GM19463 (cell line): ENCODE data around the gene NKRF.
"Not testable (repeated sequence)": the region's sequence is repeated elsewhere in the genome, so short reads cannot be mapped to it uniquely, and the experiment has no call there.

ENCODE experiments used
- ATAC-seq: cut with Tn5 transposase; IDR thresholded peaks from one replicate; pipeline ENCODE4 v1.9.1; 2021; ENCODE audit warnings: mild to moderate bottlenecking, moderate library complexity; ENCODE audit not compliant: unreplicated experiment

NKRF gene

GRCh38 chrX:119606280-119607017, at the start of gene NKRF:
TSS of gene NKRF (minus strand) at chrX:119606424.
- peak; percentile 78 for ATAC-seq

DNA sequence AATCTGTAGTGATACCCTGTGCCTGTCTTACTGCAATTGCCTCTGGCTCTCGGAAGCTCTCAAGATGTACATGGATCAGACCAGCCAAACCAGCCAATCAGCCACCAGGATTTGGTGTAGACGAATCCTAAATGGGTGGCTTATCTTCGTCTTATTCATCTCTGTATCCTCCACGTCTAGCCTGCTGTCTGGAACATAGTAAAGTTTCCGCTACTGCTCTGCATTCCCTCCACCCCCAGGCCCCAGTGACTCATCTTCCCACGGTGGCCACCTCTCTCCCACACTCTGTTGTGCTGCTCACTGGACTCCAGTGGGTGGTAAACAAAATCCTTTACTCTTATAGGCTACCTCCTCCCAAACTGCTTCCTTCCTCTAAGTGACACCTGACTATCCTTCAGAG, 48.9 kb upstream of the NKRF start:
- peak; percentile 69 for ATAC-seq

DNA sequence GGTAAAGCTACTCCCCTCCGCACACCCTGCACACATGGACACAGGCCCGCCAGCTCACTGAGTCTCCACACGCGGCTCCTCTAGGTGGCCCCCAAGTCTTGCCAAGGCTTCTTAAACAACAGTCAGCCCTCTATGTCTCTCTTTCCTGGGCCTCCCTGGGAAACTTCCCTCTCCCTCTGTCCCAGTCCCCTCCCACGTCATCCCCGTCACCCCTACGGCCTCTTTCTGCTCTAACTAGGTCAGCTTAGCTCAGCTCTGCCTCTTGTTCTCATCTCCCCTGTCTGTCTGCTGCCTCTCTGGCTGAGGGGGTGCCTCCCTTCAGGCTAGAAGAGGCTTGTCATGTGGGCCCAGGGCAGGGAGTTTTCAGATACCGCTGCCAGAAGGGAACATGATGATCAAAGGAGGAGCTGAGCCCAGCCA, 47.9 kb upstream of the NKRF start:
- ATAC-seq, result no peak

- peak; percentile 13 for ATAC-seq
These were observed 42.2 kb upstream of the NKRF start for GRCh38 chrX:119648421-119648775.

DNA sequence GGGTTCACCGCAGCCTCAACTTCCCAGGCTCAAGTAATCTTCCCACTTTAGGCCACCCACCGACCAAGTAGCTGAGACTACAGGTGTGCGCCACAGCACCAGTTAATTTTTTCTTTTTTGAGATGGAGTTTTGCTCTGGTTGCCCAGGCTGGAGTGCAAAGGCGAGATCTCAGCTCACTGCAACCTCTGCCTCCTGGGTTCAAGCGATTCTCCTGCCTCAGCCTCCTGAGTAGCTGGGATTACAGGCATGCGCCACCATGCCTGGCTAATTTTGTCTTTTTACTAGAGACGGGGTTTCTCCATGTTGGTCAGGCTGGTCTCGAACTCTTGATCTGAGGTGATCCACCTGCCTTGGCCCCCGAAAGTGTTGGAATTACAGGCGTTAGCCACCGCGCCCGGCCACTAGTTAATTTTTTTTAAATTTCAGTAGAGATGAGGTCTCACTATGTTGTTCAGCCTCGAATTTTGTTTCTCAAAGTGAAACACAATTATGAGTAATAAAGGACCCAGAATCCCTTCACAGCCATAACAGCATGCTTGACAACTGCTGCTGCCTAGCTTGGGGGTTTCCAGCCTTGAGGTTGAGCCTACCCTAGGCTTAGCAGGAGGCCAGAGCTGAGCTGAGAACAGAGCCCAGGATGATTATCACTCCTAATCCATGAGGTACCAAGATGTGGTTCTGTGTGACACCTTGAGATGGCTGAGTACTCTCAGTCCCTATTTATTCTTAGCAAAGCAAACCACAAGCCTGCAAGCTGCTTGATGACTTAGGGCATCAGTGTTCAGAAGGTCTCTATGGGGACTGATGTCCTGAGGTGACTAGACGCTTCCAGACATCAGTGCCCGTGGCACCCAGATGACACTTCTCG, 41.6 kb upstream of the NKRF start:
- ATAC-seq, result peak; percentile 92

DNA sequence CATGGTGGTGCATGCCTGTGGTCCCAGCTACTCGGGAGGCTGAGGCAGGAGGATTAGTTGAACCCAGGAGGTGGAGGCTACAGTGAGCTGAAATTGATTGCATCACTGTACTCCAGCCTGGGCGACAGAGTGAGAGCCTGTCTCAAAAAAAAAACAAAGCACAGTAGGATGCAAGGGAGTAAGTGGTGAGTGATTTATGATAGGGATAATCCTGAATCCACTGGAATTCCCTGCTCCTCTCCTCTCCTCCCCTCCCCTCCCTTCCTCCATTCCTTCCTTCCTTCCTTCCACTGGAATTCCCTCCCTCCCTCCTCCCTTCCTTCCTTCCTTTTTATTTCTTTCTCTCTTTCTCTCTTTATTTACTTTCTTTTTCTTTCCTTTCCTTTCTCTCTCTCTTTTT, 40.9 kb upstream of the NKRF start:
- no peak for ATAC-seq

- ATAC-seq, result no peak
These were observed 40.3 kb upstream of the NKRF start for GRCh38 chrX:119646515-119646914.

DNA sequence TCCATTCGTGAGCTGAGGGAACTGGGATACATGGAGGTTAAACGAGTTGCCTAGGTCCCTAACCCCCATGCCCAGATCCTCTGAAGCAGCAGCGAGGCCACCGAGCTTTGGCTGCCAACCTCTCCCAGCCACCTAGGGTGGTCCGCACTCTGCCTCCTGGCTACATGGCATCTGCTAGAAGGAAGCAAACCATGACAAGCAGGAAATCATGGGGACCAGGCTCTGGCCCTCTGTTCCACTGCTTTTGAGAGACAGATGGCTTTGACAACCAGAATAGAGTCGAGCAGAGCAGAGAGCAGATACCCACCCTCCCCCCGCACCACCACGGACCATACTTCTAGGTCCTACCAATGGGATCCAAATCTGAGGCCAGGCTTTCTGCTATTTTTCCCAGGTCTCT, 37.5 kb upstream of the NKRF start:
- ATAC-seq, result no peak

GRCh38 chrX:119640731-119641170, 34.5 kb upstream of the NKRF start:
- ATAC-seq, result no peak

GRCh38 chrX:119638725-119639471, 32.7 kb upstream of the NKRF start:
- peak; percentile 68 for ATAC-seq

DNA sequence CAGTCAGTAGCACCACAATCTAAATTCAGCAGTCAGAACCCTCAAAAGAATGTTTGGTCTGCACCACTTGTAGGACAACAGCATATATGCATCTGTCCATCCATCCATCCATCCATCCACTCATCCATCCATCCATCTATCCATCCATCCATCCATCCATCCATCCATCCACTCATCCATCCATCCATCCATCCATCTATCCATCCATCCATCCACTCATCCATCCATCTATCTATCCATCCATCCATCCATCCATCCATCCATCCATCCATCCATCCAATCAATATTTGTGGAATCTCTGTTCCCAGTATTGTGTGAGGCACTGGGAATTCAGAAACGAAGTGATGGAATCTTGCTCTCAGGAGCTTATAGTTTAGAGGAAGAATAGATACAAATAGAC, 31.2 kb upstream of the NKRF start:
- not testable (repeated sequence) for ATAC-seq

GRCh38 chrX:119636419-119636818, 30.2 kb upstream of the NKRF start:
- ATAC-seq, result peak; percentile 59

DNA sequence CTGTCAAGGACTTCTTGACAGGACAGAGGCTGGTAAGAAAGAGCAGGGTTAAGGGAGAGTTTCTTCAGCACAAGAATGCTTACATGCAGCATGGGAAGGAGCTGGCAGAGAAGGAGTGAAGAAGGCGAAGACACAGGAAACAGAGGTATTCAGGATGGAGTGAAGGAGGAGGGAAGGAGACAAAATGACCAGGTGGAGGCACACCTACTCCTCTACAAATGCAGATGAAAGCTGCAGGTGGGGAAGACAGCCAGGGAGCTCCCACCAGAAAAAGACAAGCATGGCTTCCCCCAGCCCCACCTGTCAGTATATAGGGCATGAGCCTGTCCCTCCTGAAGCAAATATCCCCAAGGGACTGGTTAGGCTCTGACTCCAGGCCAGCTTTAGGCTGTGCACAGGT, 29.6 kb upstream of the NKRF start:
- no peak for ATAC-seq

- no peak for ATAC-seq
These were observed 29.0 kb upstream of the NKRF start for GRCh38 chrX:119635179-119635578.

GRCh38 chrX:119625843-119626242, 19.6 kb upstream of the NKRF start:
- ATAC-seq, result no peak

DNA sequence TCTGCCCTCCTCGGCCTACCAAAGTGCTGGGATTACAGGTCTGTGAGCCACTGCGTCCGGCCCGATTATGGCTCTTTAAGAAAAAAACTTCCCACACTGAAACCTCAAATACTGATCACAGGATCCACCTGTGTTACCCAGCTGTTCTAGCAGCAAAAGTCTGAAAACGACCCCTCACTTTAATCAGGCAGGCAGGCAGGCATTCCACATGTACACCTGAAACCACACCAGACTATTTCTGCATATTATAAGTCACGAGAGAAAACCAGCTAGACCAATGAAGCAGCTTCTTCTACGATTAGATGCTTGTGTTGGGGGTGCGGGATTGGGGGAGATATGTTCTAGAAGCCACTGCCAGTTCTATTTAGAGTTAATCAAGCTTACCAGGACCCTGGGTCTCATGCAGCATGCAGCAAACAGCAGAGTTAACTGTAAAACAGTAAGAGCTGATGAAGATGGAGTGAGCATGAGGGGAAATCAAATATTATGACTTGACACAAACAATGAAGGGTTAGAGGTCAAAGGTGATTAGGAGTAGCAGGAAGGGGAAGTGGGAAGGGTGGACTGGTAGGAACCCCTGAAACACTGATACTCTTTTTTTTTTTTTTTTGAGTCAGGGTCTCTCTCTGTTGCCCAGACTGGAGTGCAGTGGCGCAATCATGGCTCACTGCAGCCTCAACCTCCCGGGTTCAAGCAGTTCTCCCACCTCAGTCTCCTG, 18.9 kb upstream of the NKRF start:
- ATAC-seq, result no peak

GRCh38 chrX:119624417-119624816, 18.2 kb upstream of the NKRF start:
- no peak for ATAC-seq

- no peak for ATAC-seq
These were observed 16.4 kb upstream of the NKRF start for GRCh38 chrX:119622356-119623232.

- no peak for ATAC-seq
These were observed 12.2 kb upstream of the NKRF start for GRCh38 chrX:119618439-119618838.
